Activated CD8-positive, alpha-beta T cell treated with anti-CD3 and anti-CD28 coated beads for 36 hours (primary cell): ENCODE measurements around the gene DLG2. TPM values are rescaled to one million over a fixed set of nuclear protein-coding genes. Genes with fewer than 3 reads are reported as not detected.

Experiments
- ATAC-seq: fragments of 200-7000 bp; cut with Tn5 transposase; one replicate; pipeline ENCODE4 v1.10.0; 2021; ENCODE audit warnings: mild to moderate bottlenecking, moderate library complexity
- CTCF ChIA-PET: fragments of 350-600 bp; sonication (Branson Sonifier 250); formaldehyde crosslinking; loops from one replicate; lab custom pipeline; 2021; ENCODE audit warnings: antibody characterized with exemption; lab: Charles Lee
- POLR2A ChIA-PET: fragments of 350-600 bp; sonication (Branson Sonifier 250); formaldehyde crosslinking; loops from one replicate; lab custom pipeline; 2021; ENCODE audit warnings: antibody characterized with exemption; lab: Charles Lee
- DNase-seq: peaks from one replicate; pipeline ENCODE4 v3.0.0-alpha.2; 2020
- H3K27ac Mint-ChIP-seq: one replicate; pipeline ENCODE4 v1.8.0; 2021; ENCODE audit warnings: mild to moderate bottlenecking, mixed read lengths
- H3K27me3 Mint-ChIP-seq: one replicate; pipeline ENCODE4 v1.8.0; 2021; ENCODE audit warnings: mixed read lengths
- H3K36me3 Mint-ChIP-seq: one replicate; pipeline ENCODE4 v1.8.0; 2021; ENCODE audit warnings: low read depth, mixed read lengths
- H3K4me1 Mint-ChIP-seq: one replicate; pipeline ENCODE4 v1.8.0; 2021; ENCODE audit warnings: low read depth, mixed read lengths
- H3K4me3 Mint-ChIP-seq: one replicate; pipeline ENCODE4 v1.8.0; 2021; ENCODE audit warnings: mild to moderate bottlenecking, moderate library complexity, mixed read lengths
- H3K9me3 Mint-ChIP-seq: one replicate; pipeline ENCODE4 v1.8.0; 2021; ENCODE audit warnings: mixed read lengths
- CTCF ChIP-seq: fragments of 200-600 bp; IDR thresholded peaks from one replicate; pipeline ENCODE4 v1.8.0; 2022; ENCODE audit warnings: antibody characterized with exemption, mild to moderate bottlenecking
- intact Hi-C: fragments of 100-400 bp; cut with micrococcal nuclease; formaldehyde crosslinking; loops from one replicate; pipeline ENCODE4 v1.10.0; 2022
- total RNA-seq, 2 experiments: library from RNA; stranded (reverse); gene quantifications; one replicate each; pipeline ENCODE4 v1.2.3, GENCODE V29; 2021

Gene DLG2
- total RNA-seq, 2 experiments from 2014 or later: 2.2 to 2.6 TPM

GRCh38 chr11:83680321-83680720, 1946.8 kb downstream of the DLG2 start:
- TF ChIP-seq CTCF: no peak
- no peaks in the 10 kb centered on the region for H3K36me3 Mint-ChIP-seq
- ChIA-PET CTCF (no interaction called here), POLR2A (no interaction called here)
- H3K27ac Mint-ChIP-seq: no peak overlapping the region
- no peaks in the 10 kb centered on the region for H3K4me1 Mint-ChIP-seq
- peaks cover 4% of the 10 kb centered on the region for H3K27me3 Mint-ChIP-seq
- intact Hi-C loops: no loop called here
- no peaks in the 10 kb centered on the region for H3K9me3 Mint-ChIP-seq
- ATAC-seq (no peak), DNase-seq (no peak)
- no peak overlapping the region for H3K4me3 Mint-ChIP-seq

- no peak for DNase-seq
- ATAC-seq: no peak
- Mint-ChIP-seq H3K36me3 (no peaks in the 10 kb centered on the region), H3K4me3 (no peak overlapping the region), H3K27ac (no peak overlapping the region), H3K4me1 (no peaks in the 10 kb centered on the region), H3K9me3 (no peaks in the 10 kb centered on the region), H3K27me3 (peaks cover 4% of the 10 kb centered on the region)
- CTCF ChIA-PET: no interaction called here
- POLR2A ChIA-PET: no interaction called here
- no peak for TF ChIP-seq CTCF
- intact Hi-C loops: no loop called here
These were observed 1948.1 kb downstream of the DLG2 start for GRCh38 chr11:83678831-83679584.

- H3K4me3 Mint-ChIP-seq: no peak overlapping the region
- H3K4me1 Mint-ChIP-seq: no peaks in the 10 kb centered on the region
- ATAC-seq: no peak
- intact Hi-C loops: no loop called here
- no peak for DNase-seq
- H3K9me3 Mint-ChIP-seq: no peaks in the 10 kb centered on the region
- H3K27ac Mint-ChIP-seq: no peak overlapping the region
- H3K36me3 Mint-ChIP-seq: no peaks in the 10 kb centered on the region
- peaks cover 5% of the 10 kb centered on the region for H3K27me3 Mint-ChIP-seq
- ChIA-PET CTCF (no interaction called here), POLR2A (no interaction called here)
- no peak for TF ChIP-seq CTCF
These were observed 1949.4 kb downstream of the DLG2 start for GRCh38 chr11:83677730-83678129.

DNA sequence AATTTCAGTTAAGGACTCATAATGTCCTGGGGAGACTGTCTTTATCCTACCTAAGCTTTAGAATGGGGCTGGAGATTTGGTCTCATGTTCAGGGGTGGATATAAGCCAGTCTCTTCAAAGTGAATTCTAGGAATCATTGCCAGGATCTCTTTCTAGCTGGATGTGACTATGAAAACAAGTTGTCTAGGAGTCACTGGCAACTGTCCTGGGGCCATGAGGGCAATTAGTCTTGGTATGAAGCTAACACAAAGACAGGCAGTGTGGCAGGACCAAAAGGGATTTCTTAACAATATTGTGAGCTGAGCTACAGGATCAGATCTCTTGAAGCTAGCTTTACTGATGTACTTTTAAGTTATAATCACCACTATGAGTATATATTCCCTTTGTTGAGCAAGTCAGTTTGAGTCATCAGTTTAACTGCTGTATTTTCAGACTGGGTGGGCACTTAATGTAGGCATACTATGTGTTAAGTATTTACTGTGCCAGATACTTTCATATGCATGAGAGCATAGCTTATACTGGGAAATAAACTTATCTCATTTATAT, 1951.0 kb downstream of the DLG2 start:
- H3K27ac Mint-ChIP-seq: no peak overlapping the region
- no peak overlapping the region for H3K4me3 Mint-ChIP-seq
- peaks cover 3% of the 10 kb centered on the region for H3K27me3 Mint-ChIP-seq
- no peaks in the 10 kb centered on the region for H3K9me3 Mint-ChIP-seq
- no peaks in the 10 kb centered on the region for H3K4me1 Mint-ChIP-seq
- no peak for DNase-seq
- no peaks in the 10 kb centered on the region for H3K36me3 Mint-ChIP-seq
- ChIA-PET CTCF (interaction anchor here (1.1 kb wide), 1 partner anchor 13 kb away, joined by 3 read pairs; no protein-coding TSS in a partner anchor), POLR2A (no interaction called here)
- intact Hi-C loops: no loop called here
- ATAC-seq: no peak
- no peak for TF ChIP-seq CTCF

DNA sequence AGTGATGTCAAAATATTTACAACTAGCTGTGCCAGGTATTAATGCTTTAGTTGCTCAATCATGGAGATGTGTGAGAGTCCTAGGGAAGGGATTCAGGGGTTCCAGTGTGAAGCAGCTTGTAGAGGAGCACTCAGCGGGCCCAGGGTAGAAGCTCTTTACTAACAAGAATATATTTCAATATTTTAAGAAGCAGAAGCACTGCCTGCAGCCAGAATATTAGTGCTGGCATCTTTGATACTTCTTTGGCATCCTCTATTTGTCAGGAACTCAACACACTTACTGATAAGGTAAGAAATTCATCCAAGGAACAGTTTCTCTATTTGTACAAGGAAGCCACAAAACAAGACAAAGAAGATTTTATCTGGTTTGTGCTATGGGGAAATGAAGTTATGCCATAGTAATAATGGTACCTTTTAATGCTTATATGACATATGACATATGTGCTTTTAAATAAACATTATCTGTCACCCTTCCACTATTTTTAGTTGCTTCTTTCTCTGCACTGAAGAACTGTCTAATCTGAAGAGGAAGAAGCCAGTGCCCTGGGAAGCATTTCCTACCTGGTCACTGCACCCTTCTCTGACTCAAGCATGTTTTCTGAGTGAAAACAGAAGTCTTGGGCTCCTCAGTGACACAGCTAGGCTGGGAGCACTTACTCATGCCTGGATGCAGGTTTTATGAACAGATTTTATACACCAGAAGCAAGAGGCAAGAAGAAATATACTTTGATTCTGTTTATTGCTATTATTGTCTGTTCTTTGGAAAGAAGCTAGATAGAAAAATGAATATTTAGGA, 1952.8 kb downstream of the DLG2 start:
- ATAC-seq (no peak), DNase-seq (no peak)
- H3K36me3 Mint-ChIP-seq: no peaks in the 10 kb centered on the region
- H3K9me3 Mint-ChIP-seq: no peaks in the 10 kb centered on the region
- no peak overlapping the region for H3K4me3 Mint-ChIP-seq
- no peak overlapping the region for H3K27ac Mint-ChIP-seq
- H3K27me3 Mint-ChIP-seq: peaks cover 1% of the 10 kb centered on the region
- TF ChIP-seq CTCF: no peak
- H3K4me1 Mint-ChIP-seq: no peaks in the 10 kb centered on the region
- intact Hi-C loops: no loop called here
- POLR2A ChIA-PET: no interaction called here
- CTCF ChIA-PET: no interaction called here
